HEK293 (cell line): ENCODE results near the gene IRS2.
"Not testable (repeated sequence)": the region's sequence is repeated elsewhere in the genome, so short reads cannot be mapped to it uniquely, and the experiment has no call there.

ENCODE experiments used
- CTCF ChIA-PET: fragments of 350-600 bp; formaldehyde crosslinking; extraction: SDS; loops from one replicate; lab custom pipeline; 2021; ENCODE audit warnings: antibody characterized with exemption; lab: Yijun Ruan, JAX
- POLR2A ChIA-PET: fragments of 300-600 bp; formaldehyde crosslinking; extraction: SDS; loops from one replicate; lab custom pipeline; 2020; ENCODE audit warnings: antibody characterized with exemption, inconsistent platforms; lab: Yijun Ruan, JAX
- H3K27ac ChIP-seq: fragments of 200-500 bp; sonication (Bioruptor generic); 2 replicates; pipeline ENCODE4 v1.5.1; 2014; ENCODE audit warnings: low read depth, low read length, control low read depth, inconsistent platforms; ENCODE audit errors: extremely low read depth
- H3K36me3 ChIP-seq, 2 experiments: fragments of 200-500 bp in 1 of 2; sonication (Bioruptor generic) in 1 of 2; 1 replicate in 1 of 2; 2 replicates in 1 of 2; pipeline ENCODE4 v1.5.1; 2014 to 2017; ENCODE audit warnings: inconsistent platforms in 2 of 2, low read length in 2 of 2; ENCODE audit not compliant: control insufficient read depth in 2 of 2, insufficient read depth in 1 of 2
- H3K4me1 ChIP-seq: fragments of 200-500 bp; sonication (Bioruptor generic); 2 replicates; pipeline ENCODE4 v1.5.1; 2014; ENCODE audit warnings: mild to moderate bottlenecking, low read length, inconsistent platforms; ENCODE audit not compliant: control insufficient read depth, insufficient read depth
- H3K4me3 ChIP-seq: 2 replicates; pipeline ENCODE4 v1.5.1; 2011; ENCODE audit warnings: low read depth, mild to moderate bottlenecking, control low read depth, low read length, moderate library complexity
- H3K9me3 ChIP-seq: fragments of 200-500 bp; sonication (Bioruptor generic); 2 replicates; pipeline ENCODE4 v1.5.1; 2014; ENCODE audit warnings: low read depth, low read length, inconsistent platforms; ENCODE audit not compliant: control insufficient read depth, insufficient read depth
- BCL11A ChIP-seq: fragments of 450-650 bp; formaldehyde crosslinking; IDR thresholded peaks from 2 replicates; pipeline ENCODE4 v1.5.1; 2016; ENCODE audit warnings: low read depth, missing biosample characterization, missing genetic modification characterization
- FEZF1 ChIP-seq: fragments of 450-650 bp; formaldehyde crosslinking; IDR thresholded peaks from 2 replicates; pipeline ENCODE4 v1.5.1; 2016; ENCODE audit warnings: missing biosample characterization, missing genetic modification characterization
- IKZF3 ChIP-seq: fragments of 450-650 bp; IDR thresholded peaks from 2 replicates; pipeline ENCODE4 v1.5.0; 2018; ENCODE audit warnings: missing biosample characterization, mild to moderate bottlenecking, missing genetic modification characterization, moderate library complexity
- KLF1 ChIP-seq: fragments of 450-650 bp; formaldehyde crosslinking; IDR thresholded peaks from 2 replicates; pipeline ENCODE4 v1.5.1; 2016; ENCODE audit warnings: missing biosample characterization, missing genetic modification characterization
- SP7 ChIP-seq: fragments of 450-650 bp; formaldehyde crosslinking; IDR thresholded peaks from 2 replicates; pipeline ENCODE4 v1.5.1; 2016; ENCODE audit warnings: missing biosample characterization, missing genetic modification characterization
- ZBTB48 ChIP-seq: fragments of 450-650 bp; formaldehyde crosslinking; IDR thresholded peaks from 2 replicates; pipeline ENCODE4 v1.5.1; 2016; ENCODE audit warnings: missing biosample characterization, missing genetic modification characterization
- ZBTB7A ChIP-seq: fragments of 450-650 bp; formaldehyde crosslinking; IDR thresholded peaks from 2 replicates; pipeline ENCODE4 v1.5.1; 2016; ENCODE audit warnings: low read depth, missing biosample characterization, missing genetic modification characterization
- ZFP3 ChIP-seq: fragments of 450-650 bp; formaldehyde crosslinking; IDR thresholded peaks from 2 replicates; pipeline ENCODE4 v1.5.1; 2016; ENCODE audit warnings: low read depth, missing biosample characterization, missing genetic modification characterization
- ZFP37 ChIP-seq: fragments of 450-650 bp; formaldehyde crosslinking; IDR thresholded peaks from 2 replicates; pipeline ENCODE4 v1.5.1; 2016; ENCODE audit warnings: missing biosample characterization, missing genetic modification characterization
- ZNF114 ChIP-seq: fragments of 450-650 bp; formaldehyde crosslinking; IDR thresholded peaks from 2 replicates; pipeline ENCODE4 v1.5.0; 2017; ENCODE audit warnings: missing biosample characterization, missing genetic modification characterization
- ZNF121 ChIP-seq: fragments of 450-650 bp; formaldehyde crosslinking; IDR thresholded peaks from 2 replicates; pipeline ENCODE4 v1.5.1; 2016; ENCODE audit warnings: missing biosample characterization, missing genetic modification characterization
- ZNF133 ChIP-seq: fragments of 450-650 bp; formaldehyde crosslinking; IDR thresholded peaks from 2 replicates; pipeline ENCODE4 v1.5.1; 2016; ENCODE audit warnings: missing biosample characterization, missing genetic modification characterization
- ZNF292 ChIP-seq: fragments of 450-650 bp; formaldehyde crosslinking; IDR thresholded peaks from 2 replicates; pipeline ENCODE4 v1.5.1; 2016; ENCODE audit warnings: low read depth, missing biosample characterization, missing genetic modification characterization, borderline replicate concordance
- ZNF302 ChIP-seq: fragments of 450-650 bp; formaldehyde crosslinking; IDR thresholded peaks from 2 replicates; pipeline ENCODE4 v1.5.1; 2016; ENCODE audit warnings: missing biosample characterization, missing genetic modification characterization, low read depth
- ZNF416 ChIP-seq: fragments of 450-650 bp; formaldehyde crosslinking; IDR thresholded peaks from 2 replicates; pipeline ENCODE4 v1.5.1; 2016; ENCODE audit warnings: missing biosample characterization, missing genetic modification characterization
- ZNF473 ChIP-seq: fragments of 450-650 bp; formaldehyde crosslinking; IDR thresholded peaks from 2 replicates; pipeline ENCODE4 v1.5.1; 2017; ENCODE audit warnings: missing biosample characterization, missing genetic modification characterization
- ZNF621 ChIP-seq: fragments of 450-650 bp; formaldehyde crosslinking; IDR thresholded peaks from 2 replicates; pipeline ENCODE4 v1.5.1; 2017; ENCODE audit warnings: missing biosample characterization, missing genetic modification characterization
- ZNF777 ChIP-seq: fragments of 450-650 bp; formaldehyde crosslinking; IDR thresholded peaks from 2 replicates; pipeline ENCODE4 v1.5.1; 2017; ENCODE audit warnings: missing biosample characterization, missing genetic modification characterization, borderline replicate concordance
- ZSCAN30 ChIP-seq: fragments of 450-650 bp; IDR thresholded peaks from 2 replicates; pipeline ENCODE4 v1.5.1; 2018; ENCODE audit warnings: missing biosample characterization, mild to moderate bottlenecking, missing genetic modification characterization, moderate library complexity
- TF ChIP-seq, protein P1 (sequence below): fragments of 450-650 bp; formaldehyde crosslinking; IDR thresholded peaks from 2 replicates; pipeline ENCODE4 v1.5.1; 2016; ENCODE audit warnings: missing biosample characterization, missing genetic modification characterization
- TF ChIP-seq, protein P2 (sequence below): fragments of 450-650 bp; formaldehyde crosslinking; IDR thresholded peaks from 2 replicates; pipeline ENCODE4 v1.5.1; 2016; ENCODE audit warnings: missing biosample characterization, missing genetic modification characterization
- TF ChIP-seq, protein P3 (sequence below): fragments of 450-650 bp; formaldehyde crosslinking; IDR thresholded peaks from 2 replicates; pipeline ENCODE4 v1.5.1; 2016; ENCODE audit warnings: missing biosample characterization, missing genetic modification characterization
- TF ChIP-seq, protein P4 (sequence below): fragments of 450-650 bp; formaldehyde crosslinking; IDR thresholded peaks from 2 replicates; pipeline ENCODE4 v1.5.1; 2016; ENCODE audit warnings: missing biosample characterization, missing genetic modification characterization
- TF ChIP-seq, protein P5 (sequence below): fragments of 450-650 bp; formaldehyde crosslinking; IDR thresholded peaks from 2 replicates; pipeline ENCODE4 v1.5.1; 2016; ENCODE audit warnings: missing biosample characterization, missing genetic modification characterization

IRS2 gene

DNA sequence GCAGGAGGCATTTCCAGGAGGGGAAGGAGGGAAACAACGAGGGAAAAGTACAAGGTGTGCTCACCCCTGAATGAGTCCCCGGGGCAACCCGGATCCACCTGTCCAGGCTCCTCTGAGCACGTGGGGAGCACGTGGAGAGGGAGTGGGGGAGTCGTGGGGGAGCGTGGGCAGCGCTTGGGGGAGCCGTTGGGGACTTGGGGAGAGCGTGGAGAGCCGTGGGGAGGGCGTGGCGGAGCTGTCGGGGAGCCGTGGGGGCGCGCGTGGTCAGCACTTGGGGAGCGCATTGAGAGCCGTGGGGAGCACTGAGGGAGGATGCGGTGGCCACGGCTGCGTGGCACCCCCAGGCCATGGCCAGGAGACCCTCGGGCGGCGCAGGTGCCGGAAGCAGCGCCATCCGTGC, 52.8 kb downstream of the IRS2 start:
- TF ChIP-seq ZNF114 (tag by site-specific recombination) = no peak
- no peak for TF ChIP-seq ZNF416
- TF ChIP-seq KLF1 (tag by site-specific recombination) = no peak
- TF ChIP-seq ZNF302 (tag by site-specific recombination) = no peak
- TF ChIP-seq ZNF292 (tag by site-specific recombination) = no peak
- H3K36me3 ChIP-seq = no peaks in the 10 kb centered on the region
- POLR2A ChIA-PET = no interaction called here
- no peaks in the 10 kb centered on the region for H3K4me1 ChIP-seq
- H3K9me3 ChIP-seq = no peaks in the 10 kb centered on the region
- H3K4me3 ChIP-seq = no peak overlapping the region
- CTCF ChIA-PET = no interaction called here
- H3K27ac ChIP-seq = no peak overlapping the region

DNA sequence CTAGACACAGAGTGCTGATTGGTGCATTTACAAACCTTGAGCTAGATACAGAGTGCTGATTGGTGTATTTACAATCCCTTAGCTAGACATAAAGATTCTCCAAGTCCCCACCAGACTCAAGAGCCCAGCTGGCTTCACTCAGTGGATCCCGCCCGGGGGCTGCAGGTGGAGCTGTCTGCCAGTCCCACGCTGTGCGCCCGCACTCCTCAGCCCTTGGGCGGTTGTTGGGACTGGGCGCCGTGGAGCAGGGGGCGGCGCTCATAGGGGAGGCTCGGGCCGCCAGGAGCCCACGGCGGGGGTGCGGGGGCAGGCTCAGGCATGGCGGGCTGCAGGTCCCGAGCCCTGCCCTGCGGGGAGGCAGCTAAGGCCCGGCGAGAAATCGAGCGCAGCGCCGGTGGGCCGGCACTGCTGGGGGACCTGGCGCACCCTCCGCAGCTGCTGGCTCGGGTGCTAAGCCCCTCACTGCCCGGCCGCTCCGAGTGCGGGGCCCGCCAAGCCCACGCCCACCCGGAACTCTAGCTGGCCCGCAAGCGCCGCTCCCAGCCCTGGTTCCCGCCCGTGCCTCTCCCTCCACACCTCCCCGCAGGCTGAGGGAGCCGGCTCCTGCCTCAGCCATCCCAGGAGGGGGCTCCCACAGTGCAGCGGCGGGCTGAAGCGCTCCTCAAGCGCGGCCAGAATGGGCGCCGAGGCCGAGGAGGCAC, 53.8 kb downstream of the IRS2 start:
- H3K4me3 ChIP-seq, POLR2A ChIA-PET, H3K9me3 ChIP-seq, H3K4me1 ChIP-seq, H3K27ac ChIP-seq, H3K36me3 ChIP-seq, CTCF ChIA-PET: not testable (repeated sequence)

DNA sequence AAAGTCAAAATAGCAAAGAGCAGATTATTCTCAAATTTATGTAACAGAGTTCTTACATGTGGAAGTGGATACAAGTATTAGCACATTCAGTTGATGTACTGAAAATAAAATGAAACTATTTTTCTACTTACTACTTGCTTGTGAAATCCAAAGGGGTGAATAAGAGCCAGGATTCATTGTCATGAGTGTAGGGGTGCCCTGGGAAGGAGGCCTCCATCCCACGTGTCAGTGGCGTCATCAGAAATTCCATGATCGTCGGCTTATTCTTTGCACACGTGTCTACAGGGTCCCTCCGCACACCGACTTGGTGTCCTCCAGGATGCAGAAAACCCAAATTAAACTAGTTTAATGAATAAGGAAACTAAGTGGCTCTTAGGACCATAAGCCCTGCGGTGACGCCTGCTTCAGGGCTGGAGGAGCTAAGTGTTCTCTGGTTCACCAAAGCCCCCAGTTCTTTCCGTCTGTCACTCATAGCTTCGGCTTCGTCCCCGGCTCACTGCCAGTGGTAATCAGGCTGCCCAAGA, 55.5 kb downstream of the IRS2 start:
- TF ChIP-seq ZNF621 (tag by site-specific recombination) = no peak
- TF ChIP-seq ZBTB48 (tag by site-specific recombination) = no peak
- no peak for TF ChIP-seq BCL11A (tag by site-specific recombination)
- TF ChIP-seq, protein P1, sequence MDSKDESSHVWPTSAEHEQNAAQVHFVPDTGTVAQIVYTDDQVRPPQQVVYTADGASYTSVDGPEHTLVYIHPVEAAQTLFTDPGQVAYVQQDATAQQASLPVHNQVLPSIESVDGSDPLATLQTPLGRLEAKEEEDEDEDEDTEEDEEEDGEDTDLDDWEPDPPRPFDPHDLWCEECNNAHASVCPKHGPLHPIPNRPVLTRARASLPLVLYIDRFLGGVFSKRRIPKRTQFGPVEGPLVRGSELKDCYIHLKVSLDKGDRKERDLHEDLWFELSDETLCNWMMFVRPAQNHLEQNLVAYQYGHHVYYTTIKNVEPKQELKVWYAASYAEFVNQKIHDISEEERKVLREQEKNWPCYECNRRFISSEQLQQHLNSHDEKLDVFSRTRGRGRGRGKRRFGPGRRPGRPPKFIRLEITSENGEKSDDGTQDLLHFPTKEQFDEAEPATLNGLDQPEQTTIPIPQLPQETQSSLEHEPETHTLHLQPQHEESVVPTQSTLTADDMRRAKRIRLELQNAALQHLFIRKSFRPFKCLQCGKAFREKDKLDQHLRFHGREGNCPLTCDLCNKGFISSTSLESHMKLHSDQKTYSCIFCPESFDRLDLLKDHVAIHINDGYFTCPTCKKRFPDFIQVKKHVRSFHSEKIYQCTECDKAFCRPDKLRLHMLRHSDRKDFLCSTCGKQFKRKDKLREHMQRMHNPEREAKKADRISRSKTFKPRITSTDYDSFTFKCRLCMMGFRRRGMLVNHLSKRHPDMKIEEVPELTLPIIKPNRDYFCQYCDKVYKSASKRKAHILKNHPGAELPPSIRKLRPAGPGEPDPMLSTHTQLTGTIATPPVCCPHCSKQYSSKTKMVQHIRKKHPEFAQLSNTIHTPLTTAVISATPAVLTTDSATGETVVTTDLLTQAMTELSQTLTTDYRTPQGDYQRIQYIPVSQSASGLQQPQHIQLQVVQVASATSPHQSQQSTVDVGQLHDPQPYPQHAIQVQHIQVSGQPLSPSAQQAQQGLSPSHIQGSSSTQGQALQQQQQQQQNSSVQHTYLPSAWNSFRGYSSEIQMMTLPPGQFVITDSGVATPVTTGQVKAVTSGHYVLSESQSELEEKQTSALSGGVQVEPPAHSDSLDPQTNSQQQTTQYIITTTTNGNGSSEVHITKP (tag by site-specific recombination) = no peak
- no peak for TF ChIP-seq ZBTB7A (tag by site-specific recombination)
- no peak for TF ChIP-seq ZNF114 (tag by site-specific recombination)
- TF ChIP-seq ZNF133 (tag by site-specific recombination) = no peak
- no peak for TF ChIP-seq IKZF3
- TF ChIP-seq, protein P2, sequence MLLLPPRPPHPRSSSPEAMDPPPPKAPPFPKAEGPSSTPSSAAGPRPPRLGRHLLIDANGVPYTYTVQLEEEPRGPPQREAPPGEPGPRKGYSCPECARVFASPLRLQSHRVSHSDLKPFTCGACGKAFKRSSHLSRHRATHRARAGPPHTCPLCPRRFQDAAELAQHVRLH (tag by site-specific recombination) = no peak
- TF ChIP-seq, protein P3, sequence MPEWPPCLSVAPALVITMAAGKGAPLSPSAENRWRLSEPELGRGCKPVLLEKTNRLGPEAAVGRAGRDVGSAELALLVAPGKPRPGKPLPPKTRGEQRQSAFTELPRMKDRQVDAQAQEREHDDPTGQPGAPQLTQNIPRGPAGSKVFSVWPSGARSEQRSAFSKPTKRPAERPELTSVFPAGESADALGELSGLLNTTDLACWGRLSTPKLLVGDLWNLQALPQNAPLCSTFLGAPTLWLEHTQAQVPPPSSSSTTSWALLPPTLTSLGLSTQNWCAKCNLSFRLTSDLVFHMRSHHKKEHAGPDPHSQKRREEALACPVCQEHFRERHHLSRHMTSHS = no peak
- TF ChIP-seq FEZF1 = no peak
- no peak for TF ChIP-seq ZNF473 (tag by site-specific recombination)
- TF ChIP-seq ZFP37 (tag by site-specific recombination) = no peak
- TF ChIP-seq ZFP3 (tag by site-specific recombination) = no peak
- no peak for TF ChIP-seq ZSCAN30 (tag by site-specific recombination)
- TF ChIP-seq, protein P4, sequence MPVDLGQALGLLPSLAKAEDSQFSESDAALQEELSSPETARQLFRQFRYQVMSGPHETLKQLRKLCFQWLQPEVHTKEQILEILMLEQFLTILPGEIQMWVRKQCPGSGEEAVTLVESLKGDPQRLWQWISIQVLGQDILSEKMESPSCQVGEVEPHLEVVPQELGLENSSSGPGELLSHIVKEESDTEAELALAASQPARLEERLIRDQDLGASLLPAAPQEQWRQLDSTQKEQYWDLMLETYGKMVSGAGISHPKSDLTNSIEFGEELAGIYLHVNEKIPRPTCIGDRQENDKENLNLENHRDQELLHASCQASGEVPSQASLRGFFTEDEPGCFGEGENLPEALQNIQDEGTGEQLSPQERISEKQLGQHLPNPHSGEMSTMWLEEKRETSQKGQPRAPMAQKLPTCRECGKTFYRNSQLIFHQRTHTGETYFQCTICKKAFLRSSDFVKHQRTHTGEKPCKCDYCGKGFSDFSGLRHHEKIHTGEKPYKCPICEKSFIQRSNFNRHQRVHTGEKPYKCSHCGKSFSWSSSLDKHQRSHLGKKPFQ = no peak
- TF ChIP-seq ZNF121 (tag by site-specific recombination) = no peak
- TF ChIP-seq ZNF777 (tag by site-specific recombination) = no peak
- no peak for TF ChIP-seq SP7 (tag by site-specific recombination)
- TF ChIP-seq, protein P5, sequence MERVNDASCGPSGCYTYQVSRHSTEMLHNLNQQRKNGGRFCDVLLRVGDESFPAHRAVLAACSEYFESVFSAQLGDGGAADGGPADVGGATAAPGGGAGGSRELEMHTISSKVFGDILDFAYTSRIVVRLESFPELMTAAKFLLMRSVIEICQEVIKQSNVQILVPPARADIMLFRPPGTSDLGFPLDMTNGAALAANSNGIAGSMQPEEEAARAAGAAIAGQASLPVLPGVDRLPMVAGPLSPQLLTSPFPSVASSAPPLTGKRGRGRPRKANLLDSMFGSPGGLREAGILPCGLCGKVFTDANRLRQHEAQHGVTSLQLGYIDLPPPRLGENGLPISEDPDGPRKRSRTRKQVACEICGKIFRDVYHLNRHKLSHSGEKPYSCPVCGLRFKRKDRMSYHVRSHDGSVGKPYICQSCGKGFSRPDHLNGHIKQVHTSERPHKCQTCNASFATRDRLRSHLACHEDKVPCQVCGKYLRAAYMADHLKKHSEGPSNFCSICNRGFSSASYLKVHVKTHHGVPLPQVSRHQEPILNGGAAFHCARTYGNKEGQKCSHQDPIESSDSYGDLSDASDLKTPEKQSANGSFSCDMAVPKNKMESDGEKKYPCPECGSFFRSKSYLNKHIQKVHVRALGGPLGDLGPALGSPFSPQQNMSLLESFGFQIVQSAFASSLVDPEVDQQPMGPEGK (tag by site-specific recombination) = no peak
- Histone ChIP-seq H3K27ac (no peak overlapping the region), H3K4me1 (no peaks in the 10 kb centered on the region)

More for the DNA sequence above, 55.5 kb downstream of the IRS2 start:
- ChIA-PET CTCF (no interaction called here), POLR2A (no interaction called here)
- Histone ChIP-seq H3K4me3 (no peak overlapping the region), H3K36me3 (no peaks in the 10 kb centered on the region), H3K9me3 (no peaks in the 10 kb centered on the region)
